Sigmoid colon (tissue), 4 donors: ENCODE data around the gene TMEM74B.

ENCODE experiments used
- EP300 ChIP-seq, 4 donors: sonication (generic); formaldehyde crosslinking; IDR thresholded peaks; one replicate each; pipeline ENCODE4 v1.6.1; 2017; ENCODE audit warnings: antibody characterized with exemption in 4 of 4
- POLR2A ChIP-seq, 2 donors: fragments of 450-650 bp; IDR thresholded peaks; one replicate each; pipeline ENCODE4 v1.6.1; 2016; ENCODE audit warnings: antibody characterized with exemption in 2 of 2, mild to moderate bottlenecking in 2 of 2, moderate library complexity in 2 of 2
- TF ChIP-seq, protein P1 (sequence below), 4 experiments: fragments of 450-650 bp in 3 of 4; fragments of 200-600 bp in 1 of 4; IDR thresholded peaks; one replicate each; pipeline ENCODE4 v1.5.1; 2016 to 2019; ENCODE audit warnings: antibody characterized with exemption in 4 of 4, mild to moderate bottlenecking in 3 of 4, moderate library complexity in 2 of 4

DNA sequence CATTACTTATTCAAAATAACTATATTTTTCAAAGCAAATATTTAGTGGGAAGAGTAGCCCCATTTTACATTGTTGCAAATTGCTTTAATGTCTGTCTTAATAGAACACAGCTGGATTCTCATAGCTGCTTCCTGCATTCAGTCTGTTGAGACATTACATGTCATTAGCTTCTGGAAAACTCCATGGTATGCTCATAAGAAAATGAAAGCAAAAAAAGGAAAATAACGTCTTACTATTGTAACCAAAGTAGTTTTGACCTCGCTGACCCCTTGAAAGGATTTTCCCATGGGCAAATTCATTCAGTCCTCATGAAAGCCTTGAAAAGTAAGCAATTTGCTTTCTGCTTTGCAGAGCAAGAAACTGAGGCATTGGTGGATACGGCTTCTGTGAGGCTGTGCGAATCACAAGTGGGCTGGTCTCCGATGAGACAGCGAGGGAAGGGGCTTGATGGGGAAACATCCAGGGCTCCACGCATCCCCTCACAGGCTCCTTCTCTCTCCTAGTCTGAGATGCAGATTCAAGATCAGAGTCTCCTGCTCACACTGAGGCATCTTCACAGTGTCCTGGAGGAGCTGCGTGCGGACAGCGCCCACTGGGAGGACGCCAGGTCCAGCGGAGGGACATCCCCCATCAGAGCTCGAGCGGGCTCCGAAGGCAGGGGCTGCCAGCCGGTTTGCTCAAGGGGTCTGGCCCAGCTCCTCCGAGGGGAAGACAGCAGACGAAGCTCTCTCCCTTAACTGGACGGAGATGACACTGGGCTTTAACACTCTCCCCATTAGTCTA, 21.8 kb upstream of the TMEM74B start:
- TF ChIP-seq, protein P1, sequence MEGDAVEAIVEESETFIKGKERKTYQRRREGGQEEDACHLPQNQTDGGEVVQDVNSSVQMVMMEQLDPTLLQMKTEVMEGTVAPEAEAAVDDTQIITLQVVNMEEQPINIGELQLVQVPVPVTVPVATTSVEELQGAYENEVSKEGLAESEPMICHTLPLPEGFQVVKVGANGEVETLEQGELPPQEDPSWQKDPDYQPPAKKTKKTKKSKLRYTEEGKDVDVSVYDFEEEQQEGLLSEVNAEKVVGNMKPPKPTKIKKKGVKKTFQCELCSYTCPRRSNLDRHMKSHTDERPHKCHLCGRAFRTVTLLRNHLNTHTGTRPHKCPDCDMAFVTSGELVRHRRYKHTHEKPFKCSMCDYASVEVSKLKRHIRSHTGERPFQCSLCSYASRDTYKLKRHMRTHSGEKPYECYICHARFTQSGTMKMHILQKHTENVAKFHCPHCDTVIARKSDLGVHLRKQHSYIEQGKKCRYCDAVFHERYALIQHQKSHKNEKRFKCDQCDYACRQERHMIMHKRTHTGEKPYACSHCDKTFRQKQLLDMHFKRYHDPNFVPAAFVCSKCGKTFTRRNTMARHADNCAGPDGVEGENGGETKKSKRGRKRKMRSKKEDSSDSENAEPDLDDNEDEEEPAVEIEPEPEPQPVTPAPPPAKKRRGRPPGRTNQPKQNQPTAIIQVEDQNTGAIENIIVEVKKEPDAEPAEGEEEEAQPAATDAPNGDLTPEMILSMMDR (IDR thresholded peaks at IDR 0.05) = no peak
- TF ChIP-seq POLR2A (IDR thresholded peaks at IDR 0.05) (no peak), EP300 (IDR thresholded peaks at IDR 0.05) (no peak)
